GM12873 (cell line): ENCODE measurements around the gene TADA2B.

Experiments
- TF ChIP-seq, protein P1 (sequence below): IDR thresholded peaks from 2 replicates; pipeline ENCODE4 v1.5.1; 2012; ENCODE audit warnings: low read depth, mild to moderate bottlenecking, moderate library complexity, low read length, control low read depth; ENCODE audit not compliant: insufficient read depth; ENCODE audit errors: missing control alignments

Gene TADA2B, protein sequence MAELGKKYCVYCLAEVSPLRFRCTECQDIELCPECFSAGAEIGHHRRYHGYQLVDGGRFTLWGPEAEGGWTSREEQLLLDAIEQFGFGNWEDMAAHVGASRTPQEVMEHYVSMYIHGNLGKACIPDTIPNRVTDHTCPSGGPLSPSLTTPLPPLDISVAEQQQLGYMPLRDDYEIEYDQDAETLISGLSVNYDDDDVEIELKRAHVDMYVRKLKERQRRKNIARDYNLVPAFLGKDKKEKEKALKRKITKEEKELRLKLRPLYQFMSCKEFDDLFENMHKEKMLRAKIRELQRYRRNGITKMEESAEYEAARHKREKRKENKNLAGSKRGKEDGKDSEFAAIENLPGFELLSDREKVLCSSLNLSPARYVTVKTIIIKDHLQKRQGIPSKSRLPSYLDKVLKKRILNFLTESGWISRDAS

DNA sequence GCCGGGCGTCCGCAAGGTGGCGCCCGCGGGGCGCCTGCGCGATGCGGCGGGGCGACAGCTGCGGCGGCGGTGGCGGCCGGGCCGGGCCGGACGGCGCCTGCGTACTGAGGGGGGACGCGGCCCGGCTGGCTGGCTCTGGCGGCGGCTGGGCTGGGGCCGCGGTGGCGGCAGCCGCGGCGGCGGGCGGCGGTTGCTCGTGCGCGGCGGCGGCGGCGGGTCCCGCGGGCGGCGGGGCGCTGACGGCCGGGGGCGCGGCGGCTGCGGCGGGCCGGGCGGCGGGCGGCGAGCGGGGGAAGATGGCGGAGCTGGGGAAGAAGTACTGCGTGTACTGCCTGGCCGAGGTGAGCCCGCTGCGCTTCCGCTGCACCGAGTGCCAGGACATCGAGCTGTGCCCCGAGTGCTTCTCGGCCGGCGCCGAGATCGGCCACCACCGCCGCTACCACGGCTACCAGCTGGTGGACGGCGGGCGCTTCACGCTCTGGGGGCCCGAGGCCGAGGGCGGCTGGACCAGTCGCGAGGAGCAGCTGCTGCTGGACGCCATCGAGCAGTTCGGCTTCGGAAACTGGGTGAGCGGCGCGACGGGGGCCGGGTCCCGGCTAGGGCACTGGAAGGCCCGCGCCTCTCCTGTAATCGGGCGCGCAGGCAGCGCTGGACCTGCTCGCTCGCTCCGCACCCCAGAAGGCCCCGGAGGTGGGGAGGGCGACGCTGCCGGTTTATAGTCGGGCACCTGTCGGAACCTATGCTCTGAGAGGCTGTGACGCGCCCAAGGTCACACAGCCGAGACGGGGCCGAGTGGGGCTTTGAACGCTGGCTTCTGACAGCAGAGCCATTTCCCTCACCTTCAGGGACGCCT, at the start of gene TADA2B:
TSS of gene TADA2B (plus strand) at position 89 of the 853 bp plus-strand sequence. CDS start at position 297, 208 bp downstream.
- TF ChIP-seq, protein P1, sequence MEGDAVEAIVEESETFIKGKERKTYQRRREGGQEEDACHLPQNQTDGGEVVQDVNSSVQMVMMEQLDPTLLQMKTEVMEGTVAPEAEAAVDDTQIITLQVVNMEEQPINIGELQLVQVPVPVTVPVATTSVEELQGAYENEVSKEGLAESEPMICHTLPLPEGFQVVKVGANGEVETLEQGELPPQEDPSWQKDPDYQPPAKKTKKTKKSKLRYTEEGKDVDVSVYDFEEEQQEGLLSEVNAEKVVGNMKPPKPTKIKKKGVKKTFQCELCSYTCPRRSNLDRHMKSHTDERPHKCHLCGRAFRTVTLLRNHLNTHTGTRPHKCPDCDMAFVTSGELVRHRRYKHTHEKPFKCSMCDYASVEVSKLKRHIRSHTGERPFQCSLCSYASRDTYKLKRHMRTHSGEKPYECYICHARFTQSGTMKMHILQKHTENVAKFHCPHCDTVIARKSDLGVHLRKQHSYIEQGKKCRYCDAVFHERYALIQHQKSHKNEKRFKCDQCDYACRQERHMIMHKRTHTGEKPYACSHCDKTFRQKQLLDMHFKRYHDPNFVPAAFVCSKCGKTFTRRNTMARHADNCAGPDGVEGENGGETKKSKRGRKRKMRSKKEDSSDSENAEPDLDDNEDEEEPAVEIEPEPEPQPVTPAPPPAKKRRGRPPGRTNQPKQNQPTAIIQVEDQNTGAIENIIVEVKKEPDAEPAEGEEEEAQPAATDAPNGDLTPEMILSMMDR: no peak

DNA sequence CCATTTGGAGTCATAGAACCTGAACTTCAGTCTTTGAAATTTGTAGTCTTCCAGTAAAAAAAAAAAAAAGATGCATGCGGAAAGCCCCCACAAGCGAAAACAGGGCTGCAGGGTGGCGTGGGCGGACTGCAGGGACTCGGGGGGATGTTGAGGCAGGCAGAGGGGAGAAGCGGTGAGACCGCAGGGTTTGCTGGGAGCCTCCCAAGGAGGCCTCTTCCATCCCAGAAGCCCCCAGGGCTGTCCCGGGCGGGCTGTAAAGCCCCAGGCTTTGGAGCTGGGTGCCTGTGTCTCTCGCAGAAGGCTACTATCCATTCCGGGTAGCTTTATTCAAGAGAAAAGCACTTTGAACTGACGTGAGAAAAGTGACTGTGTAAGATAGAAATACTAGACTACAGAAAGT, 46.7 kb upstream of the TADA2B start:
- TF ChIP-seq, protein P1: no peak

DNA sequence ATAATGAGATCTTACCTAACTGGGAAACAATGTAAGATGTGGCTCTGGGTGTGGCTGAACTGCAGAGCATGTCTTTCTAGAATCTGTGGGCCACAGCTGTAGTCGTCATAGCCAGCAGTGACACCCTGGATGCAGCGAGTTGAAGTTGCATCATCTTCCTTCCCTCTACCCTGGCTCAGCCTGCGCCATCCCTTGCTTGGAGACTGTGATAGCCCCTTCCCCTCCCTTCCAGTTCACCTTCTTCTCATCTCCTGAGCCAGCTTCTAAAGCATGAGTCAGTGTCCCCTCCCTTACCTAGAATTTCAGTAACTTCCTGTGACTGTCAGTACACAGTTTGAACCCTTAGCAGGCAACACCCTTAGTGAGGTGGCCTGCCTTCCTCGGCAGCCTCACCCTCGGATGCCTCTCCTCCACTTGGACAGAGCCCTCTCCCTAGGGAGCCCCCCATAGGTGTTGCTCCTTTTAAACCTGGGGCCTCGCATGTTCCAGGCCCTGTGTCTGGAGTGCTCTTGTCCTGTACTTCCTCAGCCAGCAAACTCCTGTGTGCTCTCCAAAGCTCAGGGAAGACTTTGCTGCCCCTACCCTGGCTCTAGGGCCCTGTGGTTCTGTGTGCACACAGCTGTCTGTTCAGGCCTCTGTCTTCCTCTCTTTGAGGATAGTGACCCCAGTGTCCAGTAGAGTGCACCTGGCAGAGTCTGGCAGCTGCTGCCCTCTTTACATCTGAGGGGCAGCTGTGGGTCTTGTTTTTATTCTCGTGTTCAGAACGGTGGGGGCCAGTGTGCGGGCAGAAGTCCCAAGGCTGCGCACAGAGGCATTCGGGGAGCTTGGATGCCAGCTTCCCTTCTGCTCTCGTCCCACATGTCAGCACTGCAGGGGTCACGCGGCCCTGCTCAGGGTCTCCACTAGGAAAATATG, 43.7 kb upstream of the TADA2B start:
- TF ChIP-seq, protein P1: no peak

DNA sequence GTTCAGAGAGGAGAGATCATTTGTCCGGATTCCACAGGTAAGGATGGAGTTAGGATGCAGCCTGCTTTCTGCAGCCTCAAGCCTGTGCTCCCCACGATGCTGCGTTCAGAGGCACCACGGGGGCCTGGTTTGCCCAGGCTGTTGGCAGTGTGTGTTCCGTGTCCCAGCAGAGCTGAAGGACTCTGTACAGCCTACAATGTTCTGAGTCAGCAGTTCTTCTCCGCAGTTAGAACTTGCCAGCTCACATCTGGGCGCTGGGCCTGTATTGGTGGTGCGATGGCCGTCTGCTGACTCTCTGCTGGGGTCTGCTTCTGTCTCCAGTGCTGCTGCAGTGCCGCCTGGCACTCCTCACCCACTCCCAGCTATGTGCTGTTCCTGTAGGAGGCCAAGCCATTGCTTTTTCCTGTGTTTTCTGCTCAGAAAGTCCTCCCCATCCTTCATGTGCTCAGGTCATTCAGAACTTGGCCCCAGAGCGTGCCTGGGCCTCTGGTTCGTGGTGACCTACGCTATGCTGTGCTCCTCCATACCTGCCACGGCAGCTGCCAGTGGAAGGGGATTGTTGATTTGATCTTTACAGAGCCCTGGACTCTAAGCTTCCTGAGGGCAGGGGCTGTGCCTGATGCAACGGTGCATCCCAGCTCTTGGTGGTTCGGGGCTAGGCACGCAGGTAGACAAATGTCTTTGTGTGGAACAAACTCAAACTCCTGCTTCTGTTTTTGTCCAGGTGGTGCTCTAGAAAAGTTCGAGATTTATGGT, 42.6 kb upstream of the TADA2B start:
- TF ChIP-seq, protein P1: no peak

DNA sequence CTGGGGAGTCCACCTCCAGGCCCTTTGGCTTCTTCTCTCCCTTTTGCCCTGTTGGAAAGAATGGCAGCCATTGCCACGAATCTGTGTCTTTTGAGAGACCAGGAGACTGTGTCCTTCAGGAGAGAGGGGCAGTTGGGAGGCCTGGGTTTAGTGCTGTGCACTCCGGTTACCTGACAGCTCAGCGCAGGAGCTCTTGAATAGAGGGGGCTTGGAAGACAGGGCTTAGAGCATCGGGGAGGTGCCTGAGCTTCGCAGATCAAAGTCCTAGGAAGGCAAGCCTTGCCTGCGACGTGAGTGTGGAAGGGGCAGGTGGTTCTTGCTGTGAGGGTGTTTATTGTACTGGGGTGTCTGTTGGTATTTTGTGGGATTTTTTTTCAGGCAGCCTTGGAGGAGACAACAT, 41.9 kb upstream of the TADA2B start:
- TF ChIP-seq, protein P1: no peak

DNA sequence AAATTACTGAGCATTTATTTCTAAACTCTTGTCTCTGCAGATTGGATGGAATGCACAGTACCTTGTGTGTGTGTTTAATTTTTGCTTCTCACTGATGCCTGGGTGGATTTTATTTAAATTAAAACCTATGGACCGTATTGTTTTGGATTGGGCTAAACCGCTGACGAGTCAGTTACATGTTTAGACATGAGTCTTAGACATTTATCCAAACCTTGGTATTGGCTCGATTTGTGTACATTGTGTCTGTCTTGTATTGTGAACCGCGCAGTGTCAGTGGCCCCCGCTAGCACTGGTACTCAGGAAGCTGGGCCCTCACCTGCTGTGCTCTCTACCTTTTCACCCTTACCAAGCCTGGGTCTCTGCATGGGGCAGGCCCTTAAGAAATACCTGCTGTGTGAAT, 40.8 kb upstream of the TADA2B start:
- TF ChIP-seq, protein P1: no peak
